Caco-2 (cell line): ENCODE data around the gene WASF3. TPM values are rescaled to one million over a fixed set of nuclear protein-coding genes. Genes with fewer than 3 reads are reported as not detected.

Source experiments
- BruUV-seq: library from RNA; stranded (reverse); fragments of 400-500 nt; replicated peaks from 2 replicates; lab custom pipeline; 2021; lab: Mats Ljungman, UMichigan
- CTCF ChIA-PET: fragments of 300-600 bp; sonication (Branson Sonifier 250); formaldehyde crosslinking; loops from one replicate; lab custom pipeline; 2022; ENCODE audit warnings: antibody characterized with exemption; lab: Charles Lee
- POLR2A ChIA-PET: fragments of 300-600 bp; sonication (Branson Sonifier 250); formaldehyde crosslinking; loops from one replicate; lab custom pipeline; 2022; ENCODE audit warnings: antibody characterized with exemption; lab: Charles Lee
- DNase-seq, 2 experiments: peaks; one replicate each; pipeline versions ENCODE4 v3.0.0 to v3.0.0-alpha.2; 2020 to 2022
- H3K27me3 ChIP-seq: replicated peaks from 2 replicates; pipeline ENCODE4 v1.6.0; 2011; ENCODE audit warnings: low read length; ENCODE audit not compliant: control insufficient read depth, insufficient read depth
- H3K36me3 ChIP-seq: 2 replicates; pipeline ENCODE4 v1.5.1; 2011; ENCODE audit warnings: low read length; ENCODE audit not compliant: control insufficient read depth, insufficient read depth
- H3K4me1 ChIP-seq: fragments of 250-450 bp; sonication (Bioruptor Pico); 2 replicates; pipeline ENCODE4 v1.5.1; 2020; ENCODE audit warnings: mild to moderate bottlenecking
- H3K4me3 ChIP-seq: 2 replicates; pipeline ENCODE4 v1.5.1; 2011; ENCODE audit warnings: low read depth, mild to moderate bottlenecking, control low read depth, low read length
- H3K9me3 ChIP-seq: fragments of 250-450 bp; sonication (Bioruptor Pico); 2 replicates; pipeline ENCODE4 v1.5.1; 2020; ENCODE audit warnings: mild to moderate bottlenecking, moderate library complexity
- H3K27ac Mint-ChIP-seq: one replicate; pipeline ENCODE4 v1.8.0; 2022; ENCODE audit warnings: mixed read lengths; ENCODE audit not compliant: unreplicated experiment
- H3K27me3 Mint-ChIP-seq: one replicate; pipeline ENCODE4 v1.8.0; 2022; ENCODE audit warnings: mixed read lengths; ENCODE audit not compliant: insufficient read depth, unreplicated experiment
- H3K36me3 Mint-ChIP-seq: one replicate; pipeline ENCODE4 v1.8.0; 2022; ENCODE audit warnings: mild to moderate bottlenecking, mixed read lengths; ENCODE audit not compliant: insufficient read depth, unreplicated experiment
- H3K4me1 Mint-ChIP-seq: one replicate; pipeline ENCODE4 v1.8.0; 2022; ENCODE audit warnings: low read depth, mixed read lengths; ENCODE audit not compliant: unreplicated experiment
- H3K4me3 Mint-ChIP-seq: one replicate; pipeline ENCODE4 v1.8.0; 2022; ENCODE audit warnings: mild to moderate bottlenecking, moderate library complexity, mixed read lengths; ENCODE audit not compliant: unreplicated experiment
- H3K9me3 Mint-ChIP-seq: one replicate; pipeline ENCODE4 v1.8.0; 2022; ENCODE audit warnings: mixed read lengths; ENCODE audit not compliant: unreplicated experiment
- intact Hi-C: fragments of 100-400 bp; cut with micrococcal nuclease; formaldehyde crosslinking; loops from one replicate; pipeline ENCODE4 v1.10.0; 2022; ENCODE audit not compliant: unreplicated experiment
- total RNA-seq: library from RNA; stranded (reverse); gene quantifications from 2 replicates; pipeline ENCODE4 v1.2.3, GENCODE V29; 2022
- TF ChIP-seq, protein P1 (sequence below), 2 experiments: fragments of 200-600 bp in 1 of 2; IDR thresholded peaks; 1 replicate in 1 of 2; 2 replicates in 1 of 2; pipeline versions ENCODE4 v1.5.1 to v1.8.0; 2011 to 2022; ENCODE audit warnings: antibody characterized with exemption in 1 of 2, control low read depth in 1 of 2, inconsistent platforms in 1 of 2, low read depth in 1 of 2, low read length in 1 of 2, mild to moderate bottlenecking in 1 of 2, moderate library complexity in 1 of 2; ENCODE audit not compliant: insufficient read depth in 1 of 2, severe bottlenecking in 1 of 2, unreplicated experiment in 1 of 2

Gene WASF3
- total RNA-seq, 1 experiment from 2014 or later: not detected

DNA sequence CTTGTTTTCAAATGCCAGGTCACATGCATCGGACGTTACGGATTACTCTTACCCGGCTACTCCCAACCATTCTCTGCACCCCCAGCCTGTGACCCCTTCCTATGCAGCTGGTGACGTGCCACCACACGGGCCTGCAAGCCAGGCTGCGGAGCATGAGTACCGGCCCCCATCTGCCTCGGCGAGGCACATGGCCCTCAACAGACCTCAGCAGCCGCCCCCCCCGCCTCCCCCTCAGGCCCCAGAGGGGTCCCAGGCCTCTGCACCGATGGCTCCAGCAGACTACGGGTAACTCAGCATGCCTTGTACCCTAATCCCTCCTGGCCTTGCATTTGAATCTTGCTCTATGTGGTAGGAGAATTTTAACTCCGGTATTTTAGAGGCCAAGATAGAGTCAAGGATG is 123.6 kb downstream of the WASF3 start:
- H3K36me3 ChIP-seq: no peaks in the 10 kb centered on the region
- Mint-ChIP-seq H3K4me1 (no peaks in the 10 kb centered on the region), H3K27ac (no peak overlapping the region), H3K4me3 (no peak overlapping the region), H3K36me3 (no peaks in the 10 kb centered on the region), H3K27me3 (peaks cover 30% of the 10 kb centered on the region), H3K9me3 (no peaks in the 10 kb centered on the region)
- TF ChIP-seq, protein P1, sequence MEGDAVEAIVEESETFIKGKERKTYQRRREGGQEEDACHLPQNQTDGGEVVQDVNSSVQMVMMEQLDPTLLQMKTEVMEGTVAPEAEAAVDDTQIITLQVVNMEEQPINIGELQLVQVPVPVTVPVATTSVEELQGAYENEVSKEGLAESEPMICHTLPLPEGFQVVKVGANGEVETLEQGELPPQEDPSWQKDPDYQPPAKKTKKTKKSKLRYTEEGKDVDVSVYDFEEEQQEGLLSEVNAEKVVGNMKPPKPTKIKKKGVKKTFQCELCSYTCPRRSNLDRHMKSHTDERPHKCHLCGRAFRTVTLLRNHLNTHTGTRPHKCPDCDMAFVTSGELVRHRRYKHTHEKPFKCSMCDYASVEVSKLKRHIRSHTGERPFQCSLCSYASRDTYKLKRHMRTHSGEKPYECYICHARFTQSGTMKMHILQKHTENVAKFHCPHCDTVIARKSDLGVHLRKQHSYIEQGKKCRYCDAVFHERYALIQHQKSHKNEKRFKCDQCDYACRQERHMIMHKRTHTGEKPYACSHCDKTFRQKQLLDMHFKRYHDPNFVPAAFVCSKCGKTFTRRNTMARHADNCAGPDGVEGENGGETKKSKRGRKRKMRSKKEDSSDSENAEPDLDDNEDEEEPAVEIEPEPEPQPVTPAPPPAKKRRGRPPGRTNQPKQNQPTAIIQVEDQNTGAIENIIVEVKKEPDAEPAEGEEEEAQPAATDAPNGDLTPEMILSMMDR (IDR thresholded peaks at IDR 0.05; ENCODE audit: insufficient read depth in 1 of 2, low read depth in 1 of 2, low read length in 1 of 2, severe bottlenecking in 1 of 2, unreplicated experiment in 1 of 2): no peak
- H3K4me1 ChIP-seq: no peaks in the 10 kb centered on the region
- CTCF ChIA-PET: no interaction called here
- POLR2A ChIA-PET: no interaction called here
- DNase-seq: no peak
- H3K4me3 ChIP-seq: no peak overlapping the region
- no TSS peak for BruUV-seq
- intact Hi-C loops: no loop called here
- no peaks in the 10 kb centered on the region for H3K9me3 ChIP-seq
- no peaks in the 10 kb centered on the region; the same call in none of the 2 replicates for H3K27me3 ChIP-seq

DNA sequence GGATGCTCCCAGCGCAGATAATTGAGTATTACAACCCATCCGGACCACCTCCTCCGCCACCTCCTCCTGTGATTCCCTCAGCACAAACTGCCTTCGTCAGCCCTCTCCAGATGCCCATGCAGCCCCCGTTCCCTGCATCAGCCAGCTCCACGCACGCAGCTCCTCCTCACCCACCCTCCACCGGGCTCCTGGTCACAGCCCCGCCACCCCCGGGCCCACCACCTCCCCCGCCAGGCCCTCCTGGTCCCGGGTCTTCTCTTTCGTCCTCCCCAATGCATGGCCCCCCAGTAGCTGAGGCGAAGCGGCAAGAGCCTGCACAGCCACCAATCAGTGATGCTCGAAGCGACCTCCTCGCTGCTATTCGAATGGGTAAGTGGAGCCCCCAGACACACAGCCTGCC is 125.1 kb downstream of the WASF3 start:
- intact Hi-C loops: no loop called here
- Histone ChIP-seq H3K27me3 (no peaks in the 10 kb centered on the region; the same call in 1 of the 2 replicates), H3K9me3 (no peaks in the 10 kb centered on the region), H3K4me1 (no peaks in the 10 kb centered on the region), H3K4me3 (no peak overlapping the region), H3K36me3 (no peaks in the 10 kb centered on the region)
- peaks cover 31% of the 10 kb centered on the region for H3K27me3 Mint-ChIP-seq
- ChIA-PET POLR2A (no interaction called here), CTCF (no interaction called here)
- TF ChIP-seq, protein P1 (IDR thresholded peaks at IDR 0.05; ENCODE audit: insufficient read depth in 1 of 2, low read depth in 1 of 2, low read length in 1 of 2, severe bottlenecking in 1 of 2, unreplicated experiment in 1 of 2): no peak
- no TSS peak for BruUV-seq
- H3K36me3 Mint-ChIP-seq: no peaks in the 10 kb centered on the region
- H3K9me3 Mint-ChIP-seq: no peaks in the 10 kb centered on the region
- no peak overlapping the region for H3K4me3 Mint-ChIP-seq
- H3K4me1 Mint-ChIP-seq: no peaks in the 10 kb centered on the region
- DNase-seq: no peak
- H3K27ac Mint-ChIP-seq: no peak overlapping the region

DNA sequence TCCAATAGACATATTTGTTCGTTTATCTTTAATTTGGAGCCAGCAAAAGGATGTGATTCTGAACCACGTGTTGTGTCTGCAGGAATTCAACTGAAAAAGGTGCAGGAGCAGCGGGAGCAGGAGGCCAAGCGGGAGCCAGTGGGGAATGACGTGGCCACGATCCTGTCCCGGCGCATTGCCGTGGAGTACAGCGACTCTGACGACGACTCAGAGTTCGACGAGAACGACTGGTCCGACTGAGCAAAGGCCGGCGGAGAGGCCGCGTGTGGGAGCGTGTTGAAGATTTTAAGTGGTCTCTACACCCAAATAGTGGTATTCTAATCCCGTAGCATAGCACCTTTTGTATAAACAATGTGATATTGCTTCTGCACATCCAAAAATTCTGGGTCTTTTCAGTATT is 128.1 kb downstream of the WASF3 start:
- no TSS peak for BruUV-seq
- ChIA-PET CTCF (interaction anchor here (0.7 kb wide), 1 partner anchor 682 kb away, joined by 11 read pairs; no protein-coding TSS in a partner anchor), POLR2A (no interaction called here)
- H3K36me3 Mint-ChIP-seq: no peaks in the 10 kb centered on the region
- TF ChIP-seq, protein P1 (IDR thresholded peaks at IDR 0.05; ENCODE audit: insufficient read depth in 1 of 2, low read depth in 1 of 2, low read length in 1 of 2, severe bottlenecking in 1 of 2, unreplicated experiment in 1 of 2): no peak
- H3K4me3 Mint-ChIP-seq: no peak overlapping the region
- no peak overlapping the region for H3K27ac Mint-ChIP-seq
- Histone ChIP-seq H3K27me3 (no peaks in the 10 kb centered on the region; the same call in 1 of the 2 replicates), H3K9me3 (no peaks in the 10 kb centered on the region; the same call in 1 of the 2 replicates), H3K36me3 (no peaks in the 10 kb centered on the region), H3K4me1 (no peaks in the 10 kb centered on the region), H3K4me3 (no peak overlapping the region)
- DNase-seq: no peak
- peaks cover 15% of the 10 kb centered on the region for H3K27me3 Mint-ChIP-seq
- H3K9me3 Mint-ChIP-seq: peaks cover 3% of the 10 kb centered on the region
- intact Hi-C loops: no loop called here
- no peaks in the 10 kb centered on the region for H3K4me1 Mint-ChIP-seq
